Esophagus muscularis mucosa (tissue), 3 donors: ENCODE data around the gene ADSS1.
A peak's percentile ranks its signal among the peaks of the same experiment; 100 is the strongest.

ENCODE experiments used
- CTCF ChIP-seq, 3 experiments: fragments of 200-600 bp in 2 of 3; fragments of 450-650 bp in 1 of 3; sonication (generic) in 2 of 3; IDR thresholded peaks; one replicate each; pipeline ENCODE4 v1.5.1; 2017 to 2019; ENCODE audit warnings: antibody characterized with exemption in 3 of 3, mild to moderate bottlenecking in 2 of 3, moderate library complexity in 1 of 3
- POLR2A ChIP-seq: fragments of 450-650 bp; IDR thresholded peaks from one replicate; pipeline ENCODE4 v1.6.1; 2017; ENCODE audit warnings: antibody characterized with exemption, moderate library complexity, mild to moderate bottlenecking, low read depth
- POLR2AphosphoS5 ChIP-seq, 2 donors: sonication (generic); formaldehyde crosslinking; IDR thresholded peaks; one replicate each; pipeline ENCODE4 v1.6.1; 2017; ENCODE audit warnings: antibody characterized with exemption in 2 of 2

DNA sequence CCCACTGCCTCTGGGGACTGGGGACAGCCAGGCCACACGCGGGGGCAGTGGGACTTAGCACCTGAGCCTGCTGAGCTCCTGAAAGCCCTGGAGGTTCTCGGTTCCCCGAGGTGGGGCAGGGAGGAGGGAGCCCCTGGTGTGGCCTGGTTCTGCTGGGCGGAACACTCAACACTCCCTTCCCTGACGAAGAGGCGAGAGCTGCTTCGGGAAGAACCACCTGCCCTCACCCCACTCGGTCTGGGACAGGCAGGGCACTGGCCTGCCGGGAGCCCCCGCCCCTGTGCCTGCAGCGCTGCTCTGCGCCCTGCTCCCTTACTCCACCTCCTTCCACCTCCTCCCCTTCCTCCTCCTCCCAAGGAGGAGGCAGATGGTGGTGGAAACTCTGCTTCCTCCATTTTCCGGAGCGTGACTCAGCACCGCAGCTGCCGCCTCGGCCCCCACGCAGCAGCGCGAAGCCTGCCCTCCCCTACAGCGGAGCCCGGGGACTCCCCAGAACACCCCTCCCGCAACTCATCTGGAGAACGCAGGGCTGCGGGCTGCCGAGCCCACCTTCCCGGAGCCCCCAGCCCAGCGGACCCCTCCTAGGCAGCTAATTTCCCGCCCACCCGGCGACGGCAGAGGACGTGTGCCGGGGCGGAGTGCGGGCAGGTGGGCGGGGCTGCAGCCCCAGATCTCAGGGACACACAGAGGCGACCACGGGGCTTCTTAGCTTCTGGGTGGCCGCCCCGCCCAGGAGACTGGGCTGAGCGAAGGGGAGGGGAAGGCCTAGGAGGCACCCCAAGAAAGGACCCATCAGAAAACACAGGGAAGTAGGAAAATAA, 46.3 kb upstream of the ADSS1 start:
- TF ChIP-seq CTCF (IDR thresholded peaks at IDR 0.05) (no peak), POLR2A (no peak), POLR2AphosphoS5 (IDR thresholded peaks at IDR 0.05) (peak; percentile 81 to 84)
